ENCODE results near the gene AIF1L.

DNA sequence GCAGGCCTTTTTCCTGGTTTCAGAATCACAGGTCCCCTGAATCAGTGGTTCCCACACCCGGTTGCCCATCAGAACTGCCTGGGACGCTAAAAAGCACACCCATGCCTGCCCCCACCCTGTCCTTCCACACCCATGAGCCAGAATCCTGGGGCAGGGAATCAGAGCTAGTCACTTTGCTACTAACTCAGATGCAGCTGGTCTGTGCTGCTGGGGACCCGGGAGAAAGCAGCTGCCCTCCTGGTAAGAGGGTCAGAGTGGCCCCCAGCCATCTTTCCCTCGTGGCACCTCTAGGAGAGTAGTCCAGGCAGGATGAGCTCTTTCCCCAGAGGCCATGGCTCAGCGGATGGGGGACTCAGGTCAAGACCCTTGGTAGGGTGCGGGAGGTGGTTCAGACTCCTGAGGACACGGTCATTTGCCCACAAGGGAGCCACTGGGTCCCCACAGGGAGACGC, 17.8 kb downstream of the AIF1L start:
- TF ChIP-seq CTCF (IDR thresholded peaks at IDR 0.05) (no peak), POLR2A (IDR thresholded peaks at IDR 0.05) (no peak), POLR2AphosphoS5 (IDR thresholded peaks at IDR 0.05) (no peak), EP300 (IDR thresholded peaks at IDR 0.05) (no peak)
